ENCODE data around the gene ANKDD1A.

GRCh38 chr15:64878705-64879104 lies 33.0 kb upstream of the ANKDD1A start:
- no peak for TF ChIP-seq CTCF (IDR thresholded peaks at IDR 0.05; ENCODE audit: poor library complexity, severe bottlenecking)
- no peak for TF ChIP-seq RAD21 (conservative IDR thresholded peaks at IDR 0.05)
- TF ChIP-seq SMC3 (conservative IDR thresholded peaks at IDR 0.05; ENCODE audit: poor library complexity), result no peak
- no peak for TF ChIP-seq EZH2 (IDR thresholded peaks at IDR 0.05; ENCODE audit: borderline replicate concordance, insufficient read depth, low read length, poor library complexity, severe bottlenecking)
- TF ChIP-seq POLR2AphosphoS5 (IDR thresholded peaks at IDR 0.05), result no peak
- TF ChIP-seq TAF1 (IDR thresholded peaks at IDR 0.05; ENCODE audit: low read depth), result no peak
- no peak for TF ChIP-seq EP300 (conservative IDR thresholded peaks at IDR 0.05; ENCODE audit: poor library complexity, severe bottlenecking)
- TF ChIP-seq REST (IDR thresholded peaks at IDR 0.05; ENCODE audit: borderline replicate concordance), result no peak

All from neural cell (in vitro differentiated cells).